Panc1 (cell line): ENCODE data around the gene ODC1. TPM values are rescaled to one million over a fixed set of nuclear protein-coding genes. Genes with fewer than 3 reads are reported as not detected.

ENCODE experiments used
- ATAC-seq: fragments of 200-7000 bp; cut with Tn5 transposase; 2 replicates; pipeline ENCODE4 v1.9.1; 2020; ENCODE audit warnings: mild to moderate bottlenecking, moderate library complexity
- Bru-seq: library from RNA; stranded (reverse); fragments of 400-500 nt; gene quantifications from one replicate; lab custom pipeline; 2021; lab: Mats Ljungman, UMichigan
- BruChase-seq, 2 experiments: library from RNA; stranded (reverse); fragments of 400-500 nt; gene quantifications; one replicate each; lab custom pipeline; 2021; lab: Mats Ljungman, UMichigan
- BruUV-seq: library from RNA; stranded (reverse); fragments of 400-500 nt; replicated peaks from 2 replicates; lab custom pipeline; 2021; lab: Mats Ljungman, UMichigan
- CTCF ChIA-PET: fragments of 300-600 bp; sonication (Branson Sonifier 250); formaldehyde crosslinking; loops from one replicate; lab custom pipeline; 2022; ENCODE audit warnings: antibody characterized with exemption; lab: Charles Lee
- POLR2A ChIA-PET: fragments of 300-600 bp; sonication (Branson Sonifier 250); formaldehyde crosslinking; loops from one replicate; lab custom pipeline; 2022; ENCODE audit warnings: antibody characterized with exemption; lab: Charles Lee
- DNase-seq: peaks from one replicate; pipeline ENCODE4 v3.0.0-alpha.2; 2010; ENCODE audit warnings: low read depth, low spot score
- H3K27ac ChIP-seq: 2 replicates; pipeline ENCODE4 v1.5.1; 2011; ENCODE audit warnings: mild to moderate bottlenecking, low read length, inconsistent platforms
- H3K27me3 ChIP-seq: fragments of 200-500 bp; sonication (Bioruptor generic); 2 replicates; pipeline ENCODE4 v1.6.0; 2014; ENCODE audit warnings: low read length, inconsistent platforms; ENCODE audit not compliant: control insufficient read depth, insufficient read depth
- H3K36me3 ChIP-seq: fragments of 200-500 bp; sonication (Bioruptor generic); 2 replicates; pipeline ENCODE4 v1.5.1; 2014; ENCODE audit warnings: inconsistent platforms, mild to moderate bottlenecking, low read length, moderate library complexity; ENCODE audit not compliant: control insufficient read depth, insufficient read depth
- H3K4me1 ChIP-seq: 2 replicates; pipeline ENCODE4 v1.5.1; 2011; ENCODE audit warnings: inconsistent platforms, mild to moderate bottlenecking, low read length, moderate library complexity; ENCODE audit not compliant: control insufficient read depth, insufficient read depth
- H3K4me3 ChIP-seq, 2 experiments: 2 replicates each; pipeline ENCODE4 v1.5.1; 2011 to 2012; ENCODE audit warnings: low read depth in 2 of 2, low read length in 2 of 2, mild to moderate bottlenecking in 2 of 2, inconsistent platforms in 1 of 2, moderate library complexity in 1 of 2
- H3K9me3 ChIP-seq: fragments of 200-500 bp; sonication (Bioruptor generic); 2 replicates; pipeline ENCODE4 v1.5.1; 2014; ENCODE audit warnings: low read depth, mild to moderate bottlenecking, inconsistent platforms, low read length, moderate library complexity; ENCODE audit not compliant: control insufficient read depth, insufficient read depth
- CTCF ChIP-seq: fragments of 450-650 bp; IDR thresholded peaks from 2 replicates; pipeline ENCODE4 v1.5.1; 2017; ENCODE audit warnings: mild to moderate bottlenecking
- POLR2AphosphoS5 ChIP-seq: IDR thresholded peaks from 2 replicates; pipeline ENCODE4 v1.6.1; 2012; ENCODE audit warnings: mild to moderate bottlenecking, low read depth, low read length, moderate library complexity
- REST ChIP-seq, 2 experiments: IDR thresholded peaks; 2 replicates each; pipeline ENCODE4 v1.6.1; 2011 to 2012; ENCODE audit warnings: low read depth in 2 of 2, control low read depth in 1 of 2, low read length in 1 of 2, mild to moderate bottlenecking in 1 of 2, moderate library complexity in 1 of 2; ENCODE audit not compliant: insufficient read depth in 1 of 2
- SIN3A ChIP-seq: IDR thresholded peaks from 2 replicates; pipeline ENCODE4 v1.6.1; 2012; ENCODE audit warnings: low read depth, mild to moderate bottlenecking, low read length, moderate library complexity, borderline replicate concordance; ENCODE audit not compliant: insufficient read depth
- TCF7L2 ChIP-seq: IDR thresholded peaks from 2 replicates; pipeline ENCODE4 v1.6.1; 2011; ENCODE audit warnings: mild to moderate bottlenecking, low read depth, low read length, inconsistent platforms
- in situ Hi-C: cut with HindIII; loops from 2 replicates; pipeline ENCODE4 v1.10.0; 2016; ENCODE audit warnings: low sequenced_read_pairs, low pct_unique_long_range_greater_than_20kb
- intact Hi-C: fragments of 100-400 bp; cut with micrococcal nuclease; formaldehyde crosslinking; loops from one replicate; pipeline ENCODE4 v1.10.0; 2022; ENCODE audit not compliant: unreplicated experiment
- long read RNA-seq: library from polyadenylated mRNA; unstranded; transcript quantifications from one replicate; pipeline ENCODE4 v2.0.0, GENCODE V29; 2021; ENCODE audit not compliant: unreplicated experiment
- polyA plus RNA-seq: library from polyadenylated mRNA; unstranded; fragments of >200 nt; gene quantifications from one replicate; pipeline ENCODE4 v1.2.1, GENCODE V29; 2012; ENCODE audit warnings: missing spikeins; ENCODE audit not compliant: insufficient read length
- total RNA-seq: library from RNA; stranded (reverse); gene quantifications from one replicate; pipeline ENCODE4 v1.2.1, GENCODE V29; 2021; ENCODE audit not compliant: unreplicated experiment

Gene ODC1
- total RNA-seq: 159 TPM
- 135 TPM for polyA plus RNA-seq
- percentile 94 among the genes with signal in this experiment for Bru-seq, nascent RNA
- percentile 96 among the genes with signal in this experiment for BruChase-seq, experiment 1, labeled RNA remaining after a 2-hour chase
- percentile 99 among the genes with signal in this experiment for BruChase-seq, experiment 2, labeled RNA remaining after a 6-hour chase
- long read RNA-seq, transcript ODC1-201 (12 exons, 2,653 nt): major isoform, 443 of 559 reads
- long read RNA-seq, partial matches to known transcripts: 42 of 559 reads
- long read RNA-seq, other reads (novel, unspliced or antisense): 74 of 559 reads

- Histone ChIP-seq H3K9me3 (no peaks in the 10 kb centered on the region), H3K27me3 (no peaks in the 10 kb centered on the region), H3K36me3 (peaks cover 23% of the 10 kb centered on the region), H3K27ac (peak within 1 kb of the TSS; percentile 95), H3K4me1 (peaks cover 33% of the 10 kb centered on the region), H3K4me3 (peak within 1 kb of the TSS; percentile 92 to 97)
- ChIA-PET POLR2A (interaction anchor here (0.5 to 0.7 kb wide), 2 partner anchors 34 to 123 kb away, joined by 3 to 6 read pairs; no protein-coding TSS in a partner anchor), CTCF (interaction anchor here (0.7 kb wide), 1 partner anchor 13 kb away, joined by 5 read pairs; no protein-coding TSS in a partner anchor)
- TF ChIP-seq POLR2AphosphoS5 (peak; percentile 74; the same call in 1 of the 2 replicates), REST (IDR thresholded peaks at IDR 0.05; ENCODE audit: insufficient read depth in 1 of 2, low read depth in 2 of 2, low read length in 1 of 2) (no peak), SIN3A (0 out of 2 replicates have a peak, but pooled peaks have one; percentile 36)
- DNase-seq: no peak
- intact Hi-C loops (loop anchor here (5.0 kb wide), 1 partner anchor 219 kb away; no protein-coding TSS in a partner anchor), in situ Hi-C loops (loop anchor here (25.0 kb wide), 1 partner anchor 336 kb away; the partner anchor contains the start of gene RRM2)
- ATAC-seq: peak; percentile 92
- no TSS peak for BruUV-seq
These were observed at the start of gene ODC1 for GRCh38 chr2:10447895-10448575. Gene ODC1, minus strand, starts transcription at chr2:10448327. Its CDS starts 3,295 bp downstream, at chr2:10445032.

- intact Hi-C loops: no loop called here
- Histone ChIP-seq H3K4me3 (peak overlapping the region; percentile 16 to 36), H3K4me1 (peaks cover 5% of the 10 kb centered on the region; the same call in 1 of the 2 replicates), H3K36me3 (no peaks in the 10 kb centered on the region), H3K27me3 (no peaks in the 10 kb centered on the region), H3K9me3 (no peaks in the 10 kb centered on the region), H3K27ac (no peak overlapping the region)
- ATAC-seq (peak; percentile 63), DNase-seq (no peak)
- in situ Hi-C loops: no loop called here
- BruUV-seq: no TSS peak
- POLR2A ChIA-PET: interaction anchor here (1.1 kb wide), 1 partner anchor 26 kb away, joined by 3 read pairs; no protein-coding TSS in a partner anchor
- CTCF ChIA-PET: no interaction called here
- TF ChIP-seq POLR2AphosphoS5 (no peak), SIN3A (0 out of 2 replicates have a peak, but pooled peaks have one; percentile 64), TCF7L2 (no peak)
These were observed 49.7 kb upstream of the ODC1 start for GRCh38 chr2:10497797-10498251.

GRCh38 chr2:10495988-10496313 is 47.8 kb upstream of the ODC1 start:
- ChIA-PET POLR2A (interaction anchor here (0.9 kb wide), 1 partner anchor 173 kb away, joined by 3 read pairs; no protein-coding TSS in a partner anchor), CTCF (no interaction called here)
- intact Hi-C loops: no loop called here
- H3K4me1 ChIP-seq: peaks cover 5% of the 10 kb centered on the region; the same call in 1 of the 2 replicates
- DNase-seq: no peak
- no peak overlapping the region for H3K4me3 ChIP-seq
- H3K36me3 ChIP-seq: no peaks in the 10 kb centered on the region
- in situ Hi-C loops: no loop called here
- H3K27ac ChIP-seq: no peak overlapping the region
- TF ChIP-seq SIN3A (no peak), REST (IDR thresholded peaks at IDR 0.05; ENCODE audit: insufficient read depth in 1 of 2, low read depth in 2 of 2, low read length in 1 of 2) (no peak), TCF7L2 (no peak), CTCF (no peak)
- H3K27me3 ChIP-seq: no peaks in the 10 kb centered on the region
- no peaks in the 10 kb centered on the region for H3K9me3 ChIP-seq
- no peak for ATAC-seq
- BruUV-seq: no TSS peak
